Measurements from ENCODE around the gene ATP5PB.

- no peak for TF ChIP-seq CTCF (IDR thresholded peaks at IDR 0.05 in 2 of 3, conservative IDR thresholded peaks at IDR 0.05 in 1 of 3; ENCODE audit: borderline replicate concordance in 1 of 3, insufficient read depth in 1 of 3, low read depth in 2 of 3, low read length in 2 of 3)
- no peak for TF ChIP-seq POLR2A (IDR thresholded peaks at IDR 0.05; ENCODE audit: borderline replicate concordance, extremely low read depth, insufficient read depth, insufficient read length)
- no peak for TF ChIP-seq POLR2AphosphoS5 (IDR thresholded peaks at IDR 0.05; ENCODE audit: low read depth, low read length)
- TF ChIP-seq SRF (IDR thresholded peaks at IDR 0.05; ENCODE audit: low read depth), result no peak
Measured at GRCh38 chr1:111417755-111418154, 31.5 kb upstream of the ATP5PB start.

Measured in HCT116 (cell line).